ENCODE measurements around the gene ARRDC5.

ARRDC5 gene

DNA sequence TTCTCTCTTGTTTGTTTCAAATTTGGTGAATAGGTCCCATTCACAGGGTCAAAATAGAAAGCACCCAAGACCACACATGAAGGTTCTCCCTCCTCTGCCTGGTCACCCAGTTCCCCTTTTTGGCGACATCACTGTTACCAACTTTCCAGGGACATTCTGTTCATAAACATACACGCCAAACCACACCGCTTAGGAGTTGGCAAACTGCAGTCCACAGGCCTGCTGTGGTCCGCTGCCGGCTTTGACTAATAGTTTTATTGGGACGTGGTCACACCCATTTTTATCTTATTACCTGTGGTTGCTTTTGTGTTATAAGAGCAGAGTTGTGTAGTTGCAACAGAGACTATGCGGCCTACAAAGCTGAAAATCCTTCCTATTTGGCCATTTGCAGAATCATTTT lies 30.8 kb upstream of the ARRDC5 start:
- H3K4me1 ChIP-seq (ENCODE audit: low read length): no peaks in the 10 kb centered on the region
- no peak for DNase-seq
- 0 out of 2 replicates have a peak, but pooled peaks cover 5% of the 10 kb centered on the region for H3F3A ChIP-seq (ENCODE audit: insufficient read depth, low read length)
- H3K27ac ChIP-seq (ENCODE audit: low read length): no peak overlapping the region
- TF ChIP-seq EZH2phosphoT487 (IDR thresholded peaks at IDR 0.05; ENCODE audit: low read length) (no peak), EZH2 (optimal IDR thresholded peaks at IDR 0.05; ENCODE audit: low read depth, low read length) (no peak)
- TF ChIP-seq, protein P1, sequence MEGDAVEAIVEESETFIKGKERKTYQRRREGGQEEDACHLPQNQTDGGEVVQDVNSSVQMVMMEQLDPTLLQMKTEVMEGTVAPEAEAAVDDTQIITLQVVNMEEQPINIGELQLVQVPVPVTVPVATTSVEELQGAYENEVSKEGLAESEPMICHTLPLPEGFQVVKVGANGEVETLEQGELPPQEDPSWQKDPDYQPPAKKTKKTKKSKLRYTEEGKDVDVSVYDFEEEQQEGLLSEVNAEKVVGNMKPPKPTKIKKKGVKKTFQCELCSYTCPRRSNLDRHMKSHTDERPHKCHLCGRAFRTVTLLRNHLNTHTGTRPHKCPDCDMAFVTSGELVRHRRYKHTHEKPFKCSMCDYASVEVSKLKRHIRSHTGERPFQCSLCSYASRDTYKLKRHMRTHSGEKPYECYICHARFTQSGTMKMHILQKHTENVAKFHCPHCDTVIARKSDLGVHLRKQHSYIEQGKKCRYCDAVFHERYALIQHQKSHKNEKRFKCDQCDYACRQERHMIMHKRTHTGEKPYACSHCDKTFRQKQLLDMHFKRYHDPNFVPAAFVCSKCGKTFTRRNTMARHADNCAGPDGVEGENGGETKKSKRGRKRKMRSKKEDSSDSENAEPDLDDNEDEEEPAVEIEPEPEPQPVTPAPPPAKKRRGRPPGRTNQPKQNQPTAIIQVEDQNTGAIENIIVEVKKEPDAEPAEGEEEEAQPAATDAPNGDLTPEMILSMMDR (IDR thresholded peaks at IDR 0.05; ENCODE audit: low read length): no peak
- no peak overlapping the region for H3K4me3 ChIP-seq (ENCODE audit: low read length)
- no peak overlapping the region for H3K4me2 ChIP-seq (ENCODE audit: low read depth, low read length)
- H3K36me3 ChIP-seq (replicated peaks; ENCODE audit: insufficient read depth, low read length): peaks cover 17% of the 10 kb centered on the region
- H3K27me3 ChIP-seq (replicated peaks; ENCODE audit: insufficient read depth, low read length): no peaks in the 10 kb centered on the region
- H3K9me2 ChIP-seq (replicated peaks; ENCODE audit: insufficient read depth, low read length): no peaks in the 10 kb centered on the region
- peaks cover 4% of the 10 kb centered on the region for H4K20me1 ChIP-seq (ENCODE audit: insufficient read depth, low read length)
- no peak overlapping the region for H3K9ac ChIP-seq (ENCODE audit: low read length)
- peaks cover 65% of the 10 kb centered on the region for H3K79me2 ChIP-seq (ENCODE audit: low read length)
- no peaks in the 10 kb centered on the region for H3K9me3 ChIP-seq (replicated peaks; ENCODE audit: insufficient read depth, low read length)
- no peak overlapping the region for H2AFZ ChIP-seq (ENCODE audit: low read length)

DNA sequence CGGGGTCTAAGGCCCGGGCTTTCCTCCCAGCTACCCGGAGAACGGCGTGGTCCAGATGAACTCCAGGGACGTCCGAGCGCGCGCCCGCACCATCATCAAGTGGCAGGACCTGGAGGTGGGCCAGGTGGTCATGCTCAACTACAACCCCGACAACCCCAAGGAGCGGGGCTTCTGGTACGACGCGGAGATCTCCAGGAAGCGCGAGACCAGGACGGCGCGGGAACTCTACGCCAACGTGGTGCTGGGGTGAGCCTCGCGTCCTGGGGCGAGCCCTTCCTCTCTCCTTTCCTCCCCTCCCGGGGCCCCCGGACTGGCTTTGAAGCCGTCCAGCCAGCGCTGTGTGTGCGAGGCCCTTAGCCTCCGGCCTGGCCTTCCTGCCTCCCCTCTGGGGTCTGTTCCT lies 30.0 kb upstream of the ARRDC5 start:
- no peak for DNase-seq
- no peak overlapping the region for H3K27ac ChIP-seq (ENCODE audit: low read length)

DNA sequence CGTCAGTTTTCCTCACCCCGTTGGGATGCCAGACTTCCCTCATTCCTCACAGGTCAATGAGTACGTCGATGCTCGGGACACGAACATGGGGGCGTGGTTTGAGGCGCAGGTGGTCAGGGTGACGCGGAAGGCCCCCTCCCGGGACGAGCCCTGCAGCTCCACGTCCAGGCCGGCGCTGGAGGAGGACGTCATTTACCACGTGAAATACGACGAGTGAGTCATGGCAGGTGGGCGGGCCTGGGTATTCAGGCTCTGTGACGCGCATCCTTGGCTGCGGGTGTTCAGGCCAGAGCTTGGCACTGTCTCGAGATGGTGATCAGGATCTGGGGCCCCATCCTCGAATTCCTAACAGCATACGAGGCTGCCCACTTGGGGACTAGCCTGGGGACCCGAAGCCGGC lies 28.0 kb upstream of the ARRDC5 start:
- no peak for TF ChIP-seq EZH2phosphoT487 (IDR thresholded peaks at IDR 0.05; ENCODE audit: low read length)
- TF ChIP-seq, protein P1 (IDR thresholded peaks at IDR 0.05; ENCODE audit: low read length): no peak
- no peak for TF ChIP-seq EZH2 (optimal IDR thresholded peaks at IDR 0.05; ENCODE audit: low read depth, low read length)
- H3K9ac ChIP-seq (ENCODE audit: low read length): no peak overlapping the region
- no peaks in the 10 kb centered on the region for H3K4me1 ChIP-seq (ENCODE audit: low read length)
- H3K79me2 ChIP-seq (ENCODE audit: low read length): peaks cover 68% of the 10 kb centered on the region
- H3K9me2 ChIP-seq (replicated peaks; ENCODE audit: insufficient read depth, low read length): no peaks in the 10 kb centered on the region
- H4K20me1 ChIP-seq (ENCODE audit: insufficient read depth, low read length): peaks cover 9% of the 10 kb centered on the region
- no peak overlapping the region for H3K4me2 ChIP-seq (ENCODE audit: low read depth, low read length)
- no peaks in the 10 kb centered on the region for H3K9me3 ChIP-seq (replicated peaks; ENCODE audit: insufficient read depth, low read length)
- DNase-seq: no peak
- peaks cover 16% of the 10 kb centered on the region for H3K36me3 ChIP-seq (replicated peaks; ENCODE audit: insufficient read depth, low read length)
- H3K27ac ChIP-seq (ENCODE audit: low read length): no peak overlapping the region
- H3K4me3 ChIP-seq (ENCODE audit: low read length): no peak overlapping the region
- H3F3A ChIP-seq (ENCODE audit: insufficient read depth, low read length): no peaks in the 10 kb centered on the region
- no peak overlapping the region for H2AFZ ChIP-seq (ENCODE audit: low read length)
- H3K27me3 ChIP-seq (replicated peaks; ENCODE audit: insufficient read depth, low read length): no peaks in the 10 kb centered on the region

More for the DNA sequence above, 30.0 kb upstream of the ARRDC5 start:
- H2AFZ ChIP-seq (ENCODE audit: low read length): no peak overlapping the region
- H3F3A ChIP-seq (ENCODE audit: insufficient read depth, low read length): 0 out of 2 replicates have a peak, but pooled peaks cover 5% of the 10 kb centered on the region
- no peak overlapping the region for H3K4me3 ChIP-seq (ENCODE audit: low read length)
- H3K9me3 ChIP-seq (replicated peaks; ENCODE audit: insufficient read depth, low read length): no peaks in the 10 kb centered on the region
- no peak overlapping the region for H3K9ac ChIP-seq (ENCODE audit: low read length)
- peaks cover 6% of the 10 kb centered on the region for H4K20me1 ChIP-seq (ENCODE audit: insufficient read depth, low read length)
- no peaks in the 10 kb centered on the region for H3K4me1 ChIP-seq (ENCODE audit: low read length)
- H3K4me2 ChIP-seq (ENCODE audit: low read depth, low read length): no peak overlapping the region
- TF ChIP-seq EZH2 (optimal IDR thresholded peaks at IDR 0.05; ENCODE audit: low read depth, low read length) (no peak), EZH2phosphoT487 (IDR thresholded peaks at IDR 0.05; ENCODE audit: low read length) (no peak)
- TF ChIP-seq, protein P1 (IDR thresholded peaks at IDR 0.05; ENCODE audit: low read length): no peak
- peaks cover 67% of the 10 kb centered on the region for H3K79me2 ChIP-seq (ENCODE audit: low read length)
- H3K36me3 ChIP-seq (replicated peaks; ENCODE audit: insufficient read depth, low read length): peaks cover 17% of the 10 kb centered on the region
- no peaks in the 10 kb centered on the region for H3K27me3 ChIP-seq (replicated peaks; ENCODE audit: insufficient read depth, low read length)
- no peaks in the 10 kb centered on the region for H3K9me2 ChIP-seq (replicated peaks; ENCODE audit: insufficient read depth, low read length)
